Bladder microvascular endothelial cell (primary cell): ENCODE measurements around the gene MAPK6. TPM values are rescaled to one million over a fixed set of nuclear protein-coding genes. Genes with fewer than 3 reads are reported as not detected.

ENCODE experiments used
- total RNA-seq: library from RNA; depleted of rRNA; stranded (reverse); fragments of >200 nt; gene quantifications from 2 replicates; pipeline ENCODE4 v1.2.3, GENCODE V29; 2014

Gene MAPK6
- total RNA-seq, result 21.2 and 38.1 TPM in 2 replicates

DNA sequence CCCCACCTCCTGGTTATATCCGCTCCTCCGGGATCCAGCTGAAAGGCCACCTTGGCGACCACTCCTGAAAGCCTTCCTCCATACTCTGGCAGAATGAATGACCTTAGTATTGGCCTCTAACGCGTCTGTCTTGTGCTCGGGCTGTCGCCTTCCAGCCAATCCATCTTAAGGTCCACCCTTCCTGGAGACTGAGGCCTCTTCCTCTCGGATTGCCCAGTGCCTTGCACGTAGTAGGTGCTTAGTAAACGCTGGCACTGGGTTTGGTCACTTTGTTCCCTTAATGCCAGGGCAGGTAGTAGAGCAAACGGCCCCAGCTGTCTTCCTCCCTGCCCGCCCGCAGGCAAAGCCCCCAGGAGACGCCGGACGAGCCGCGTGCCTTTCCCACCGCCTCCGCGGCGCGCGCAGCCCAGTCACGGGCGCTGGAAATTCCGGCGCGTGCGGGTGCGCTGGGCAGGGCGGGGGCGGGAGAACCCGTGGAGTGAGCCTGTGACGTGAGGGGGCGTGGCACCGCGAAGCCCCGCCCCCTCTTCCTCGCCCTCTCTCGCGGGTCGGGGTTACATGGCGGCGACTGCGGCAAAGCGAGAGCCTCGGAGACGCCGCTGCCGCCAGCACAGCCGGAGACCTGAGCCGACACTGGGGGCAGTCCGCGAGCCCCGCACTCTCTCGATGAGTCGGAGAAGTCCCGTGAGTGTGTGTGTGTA, at the start of gene MAPK6:
MAPK6 (plus strand) TSS at position 527 of the 701 bp plus-strand sequence. CDS start 27,242 bp downstream, outside the sequence.

DNA sequence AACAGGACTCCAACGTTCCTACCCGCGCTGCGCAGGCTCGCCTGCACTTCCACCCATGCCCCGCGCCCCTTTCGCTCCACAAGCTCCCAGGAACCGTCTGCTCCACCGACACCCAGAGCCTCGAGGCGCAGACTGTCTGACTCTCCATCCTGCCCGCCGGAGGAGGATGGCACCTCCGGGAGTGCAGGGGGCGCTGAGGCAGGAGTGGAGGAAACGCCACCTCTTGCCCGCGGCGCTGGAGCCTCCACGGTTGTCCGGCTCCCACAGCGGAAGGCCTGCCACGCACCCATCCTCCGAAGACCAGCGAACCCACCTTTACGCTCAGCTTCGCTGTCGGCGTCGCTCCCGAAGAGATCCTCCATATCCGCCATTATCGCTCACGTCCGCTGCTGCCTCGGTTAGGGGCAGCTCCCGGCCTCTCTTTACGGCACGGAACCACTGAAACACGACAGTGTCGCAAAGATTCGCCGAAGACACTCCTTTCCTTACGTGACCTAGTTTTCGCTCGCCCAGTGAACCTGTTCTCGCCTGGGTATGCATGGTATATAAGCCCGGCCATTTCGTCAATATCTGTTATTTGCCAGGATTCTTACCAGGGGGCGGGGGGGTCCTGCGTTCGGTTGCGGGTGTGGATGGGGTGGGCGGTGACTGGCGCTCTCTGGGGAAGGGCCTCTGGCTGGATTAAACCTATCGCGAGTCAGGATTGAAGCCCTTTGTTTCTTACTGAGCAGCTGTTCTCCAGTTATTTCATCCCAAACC, 47.5 kb upstream of the MAPK6 start, which contains the start of gene LEO1:
LEO1 (minus strand) TSS at position 404 of the 759 bp plus-strand sequence; CDS start at position 371, 33 bp downstream.

Other genes starting within 250 kb of the MAPK6 start
- gene TMOD3, start 189.6 kb upstream of the MAPK6 start, total RNA-seq, result 62.0 and 108 TPM in 2 replicates
- 20.6 and 45.0 TPM in 2 replicates for gene LEO1, start 47.4 kb upstream of the MAPK6 start, total RNA-seq
- gene BCL2L10, start 93.6 kb downstream of the MAPK6 start, total RNA-seq, result under 0.01 and 0.63 TPM in 2 replicates
- gene GNB5, start 172.2 kb downstream of the MAPK6 start, total RNA-seq, result 15.4 and 35.1 TPM in 2 replicates